PC-3 (cell line): Measurements from ENCODE around the gene ABCA2.

ENCODE experiments used
- EZH2 ChIP-seq: fragments of 300-600 bp; sonication (generic); IDR thresholded peaks from one replicate; pipeline ENCODE4 v1.6.1; 2017; ENCODE audit warnings: antibody characterized with exemption, mild to moderate bottlenecking, low read length; ENCODE audit not compliant: unreplicated experiment
- TF ChIP-seq, protein P1 (sequence below): fragments of 300-600 bp; sonication (generic); conservative IDR thresholded peaks from 2 replicates; pipeline ENCODE4 v1.5.1; 2017; ENCODE audit warnings: antibody characterized with exemption, low read depth, mild to moderate bottlenecking, low read length

DNA sequence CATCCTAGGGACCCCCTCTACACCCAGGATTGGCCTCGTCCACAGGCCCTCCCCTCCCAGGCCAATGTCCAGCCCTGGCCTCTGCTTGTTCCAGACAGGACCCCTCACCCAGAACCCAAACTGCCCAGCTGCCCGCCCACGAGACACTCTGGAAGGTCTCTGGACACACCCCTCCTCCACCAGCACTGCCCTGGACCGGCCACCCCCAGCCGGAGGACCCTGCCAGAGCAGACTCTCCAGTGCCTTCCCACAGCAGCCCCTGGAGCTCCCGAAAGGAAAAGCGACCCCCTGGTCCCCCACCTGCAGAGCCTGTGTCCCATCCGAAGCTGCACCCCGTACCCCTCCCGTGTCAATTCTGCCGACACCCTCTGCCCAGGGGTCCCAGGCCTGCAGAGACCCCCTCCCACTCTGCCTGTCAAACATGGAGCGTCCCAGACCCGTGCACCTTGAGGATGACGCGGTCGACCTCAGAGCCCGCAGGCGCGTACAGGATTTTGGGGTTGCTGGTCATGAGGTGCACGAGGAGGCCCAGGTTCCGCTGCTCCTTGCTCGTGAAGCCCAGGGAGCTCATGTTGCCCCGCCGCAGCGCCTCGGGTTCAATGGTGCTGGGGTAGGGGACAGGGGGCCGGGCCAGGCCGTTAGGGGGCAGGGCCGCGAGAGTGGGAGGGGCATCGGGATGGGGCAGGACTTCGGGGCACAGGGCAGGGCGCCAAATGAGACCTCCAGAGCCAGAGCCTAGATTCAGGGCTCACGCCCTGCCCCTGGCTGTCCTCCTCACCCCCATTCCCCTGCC, 8.0 kb downstream of the ABCA2 start:
- TF ChIP-seq, protein P1, sequence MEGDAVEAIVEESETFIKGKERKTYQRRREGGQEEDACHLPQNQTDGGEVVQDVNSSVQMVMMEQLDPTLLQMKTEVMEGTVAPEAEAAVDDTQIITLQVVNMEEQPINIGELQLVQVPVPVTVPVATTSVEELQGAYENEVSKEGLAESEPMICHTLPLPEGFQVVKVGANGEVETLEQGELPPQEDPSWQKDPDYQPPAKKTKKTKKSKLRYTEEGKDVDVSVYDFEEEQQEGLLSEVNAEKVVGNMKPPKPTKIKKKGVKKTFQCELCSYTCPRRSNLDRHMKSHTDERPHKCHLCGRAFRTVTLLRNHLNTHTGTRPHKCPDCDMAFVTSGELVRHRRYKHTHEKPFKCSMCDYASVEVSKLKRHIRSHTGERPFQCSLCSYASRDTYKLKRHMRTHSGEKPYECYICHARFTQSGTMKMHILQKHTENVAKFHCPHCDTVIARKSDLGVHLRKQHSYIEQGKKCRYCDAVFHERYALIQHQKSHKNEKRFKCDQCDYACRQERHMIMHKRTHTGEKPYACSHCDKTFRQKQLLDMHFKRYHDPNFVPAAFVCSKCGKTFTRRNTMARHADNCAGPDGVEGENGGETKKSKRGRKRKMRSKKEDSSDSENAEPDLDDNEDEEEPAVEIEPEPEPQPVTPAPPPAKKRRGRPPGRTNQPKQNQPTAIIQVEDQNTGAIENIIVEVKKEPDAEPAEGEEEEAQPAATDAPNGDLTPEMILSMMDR: no peak
- TF ChIP-seq EZH2: no peak
